IMR-90 (cell line): Measurements from ENCODE around the gene CIB2. TPM values are rescaled to one million over a fixed set of nuclear protein-coding genes. Genes with fewer than 3 reads are reported as not detected.

Experiments
- ATAC-seq: fragments of 200-7000 bp; cut with Tn5 transposase; 2 replicates; pipeline ENCODE4 v1.9.1; 2020; ENCODE audit warnings: low read depth, mild to moderate bottlenecking, moderate library complexity
- BruUV-seq: library from RNA; stranded (reverse); fragments of 400-500 nt; replicated peaks from 2 replicates; lab custom pipeline; 2021; lab: Mats Ljungman, UMichigan
- CTCF ChIA-PET: fragments of 300-600 bp; formaldehyde crosslinking; extraction: SDS; loops from one replicate; lab custom pipeline; 2021; ENCODE audit warnings: antibody characterized with exemption; lab: Yijun Ruan, JAX
- POLR2A ChIA-PET: fragments of 300-600 bp; sonication (Branson Sonifier 250); formaldehyde crosslinking; loops from one replicate; lab custom pipeline; 2022; ENCODE audit warnings: antibody characterized with exemption; ENCODE audit not compliant: unreplicated experiment; lab: Charles Lee
- DNase-seq: peaks from one replicate; pipeline ENCODE4 v3.0.0; 2013
- H2AFZ ChIP-seq: replicated peaks from 2 replicates; pipeline ENCODE3; 2013; ENCODE audit warnings: low read length, mild to moderate bottlenecking; ENCODE audit not compliant: poor library complexity
- H2AK5ac ChIP-seq: 2 replicates; pipeline ENCODE4 v1.6.1; 2013; ENCODE audit warnings: low read depth, low read length, inconsistent platforms
- H2AK9ac ChIP-seq: replicated peaks from 2 replicates; pipeline ENCODE3; 2013; ENCODE audit warnings: mild to moderate bottlenecking, low read depth, low read length, moderate library complexity; ENCODE audit not compliant: poor library complexity
- H2BK120ac ChIP-seq: 2 replicates; pipeline ENCODE4 v1.6.1; 2013; ENCODE audit warnings: low read depth, low read length, inconsistent platforms
- H2BK15ac ChIP-seq: 3 replicates; pipeline ENCODE4 v1.6.1; 2013; ENCODE audit warnings: low read depth, low read length, inconsistent platforms
- H2BK20ac ChIP-seq: 2 replicates; pipeline ENCODE4 v1.6.1; 2013; ENCODE audit warnings: low read depth, mild to moderate bottlenecking, inconsistent platforms, low read length, moderate library complexity
- H2BK5ac ChIP-seq: 2 replicates; pipeline ENCODE4 v1.6.1; 2013; ENCODE audit warnings: mild to moderate bottlenecking, low read depth, low read length, inconsistent platforms; ENCODE audit not compliant: poor library complexity, severe bottlenecking
- H3K14ac ChIP-seq: replicated peaks from 2 replicates; pipeline ENCODE4 v1.6.1; 2013; ENCODE audit warnings: low read depth, low read length, inconsistent platforms
- H3K18ac ChIP-seq: 2 replicates; pipeline ENCODE4 v1.6.1; 2013; ENCODE audit warnings: low read depth, low read length, control low read depth
- H3K23ac ChIP-seq: 2 replicates; pipeline ENCODE4 v1.6.1; 2013; ENCODE audit warnings: low read depth, low read length, inconsistent platforms
- H3K27ac ChIP-seq: 2 replicates; pipeline ENCODE4 v1.5.1; 2013; ENCODE audit warnings: mild to moderate bottlenecking, control low read depth, low read length; ENCODE audit not compliant: insufficient read depth
- H3K27me3 ChIP-seq: 2 replicates; pipeline ENCODE4 v1.6.1; 2013; ENCODE audit warnings: low read length; ENCODE audit not compliant: control insufficient read depth, insufficient read depth
- H3K36me3 ChIP-seq: 2 replicates; pipeline ENCODE4 v1.6.1; 2013; ENCODE audit warnings: low read length, mixed read lengths; ENCODE audit not compliant: control insufficient read depth, insufficient read depth
- H3K4ac ChIP-seq: 2 replicates; pipeline ENCODE4 v1.6.1; 2013; ENCODE audit warnings: low read depth, low read length, inconsistent platforms
- H3K4me1 ChIP-seq: 2 replicates; pipeline ENCODE4 v1.6.1; 2013; ENCODE audit warnings: low read length, mixed read lengths; ENCODE audit not compliant: control insufficient read depth, insufficient read depth
- H3K4me2 ChIP-seq: 2 replicates; pipeline ENCODE4 v1.6.1; 2013; ENCODE audit warnings: low read depth, mild to moderate bottlenecking, control low read depth, low read length, moderate library complexity
- H3K4me3 ChIP-seq: 2 replicates; pipeline ENCODE4 v1.5.1; 2013; ENCODE audit warnings: low read depth, mild to moderate bottlenecking, control low read depth, low read length, moderate library complexity; ENCODE audit not compliant: insufficient read depth
- H3K56ac ChIP-seq: 2 replicates; pipeline ENCODE4 v1.6.1; 2013; ENCODE audit warnings: low read length, inconsistent platforms; ENCODE audit not compliant: insufficient read depth; ENCODE audit errors: extremely low read depth
- H3K79me1 ChIP-seq, 2 experiments: 2 replicates each; pipeline ENCODE4 v1.6.1; 2013; ENCODE audit warnings: low read length in 2 of 2, inconsistent platforms in 1 of 2, low read depth in 1 of 2
- H3K9ac ChIP-seq: 2 replicates; pipeline ENCODE4 v1.6.1; 2013; ENCODE audit warnings: low read depth, low read length, control low read depth
- H3K9me1 ChIP-seq: 2 replicates; pipeline ENCODE4 v1.6.1; 2013; ENCODE audit warnings: low read length, inconsistent platforms; ENCODE audit not compliant: insufficient read depth
- H3K9me3 ChIP-seq: 2 replicates; pipeline ENCODE4 v1.6.1; 2013; ENCODE audit warnings: low read length; ENCODE audit not compliant: control insufficient read depth, insufficient read depth
- H4K20me1 ChIP-seq: 2 replicates; pipeline ENCODE4 v1.6.1; 2013; ENCODE audit warnings: low read length, inconsistent platforms; ENCODE audit not compliant: insufficient read depth
- H4K5ac ChIP-seq: 2 replicates; pipeline ENCODE4 v1.6.1; 2013; ENCODE audit warnings: mild to moderate bottlenecking, low read depth, low read length, control low read depth
- H4K8ac ChIP-seq, 2 experiments: 2 replicates each; pipeline ENCODE4 v1.6.1; 2013; ENCODE audit warnings: low read depth in 2 of 2, low read length in 2 of 2, control low read depth in 1 of 2, inconsistent platforms in 1 of 2
- H4K91ac ChIP-seq: 2 replicates; pipeline ENCODE4 v1.6.1; 2013; ENCODE audit warnings: low read depth, low read length, inconsistent platforms; ENCODE audit not compliant: insufficient read depth
- BHLHE40 ChIP-seq: fragments of 150-350 bp; IDR thresholded peaks from 2 replicates; pipeline ENCODE4 v1.6.1; 2016; ENCODE audit warnings: mild to moderate bottlenecking, low read depth, low read length
- CEBPB ChIP-seq: IDR thresholded peaks from 2 replicates; pipeline ENCODE4 v1.6.1; 2012; ENCODE audit warnings: low read depth, low read length, improper control_type of control experiment
- CHD1 ChIP-seq: IDR thresholded peaks from 2 replicates; pipeline ENCODE4 v1.6.1; 2012; ENCODE audit warnings: low read depth, low read length, improper control_type of control experiment
- FOS ChIP-seq: fragments of 150-350 bp; IDR thresholded peaks from 2 replicates; pipeline ENCODE4 v1.6.1; 2016; ENCODE audit warnings: low read depth, low read length
- MAFK ChIP-seq: IDR thresholded peaks from 2 replicates; pipeline ENCODE4 v1.6.1; 2012; ENCODE audit warnings: low read depth, low read length, improper control_type of control experiment
- MAZ ChIP-seq: IDR thresholded peaks from 2 replicates; pipeline ENCODE4 v1.6.1; 2012; ENCODE audit warnings: low read depth, mild to moderate bottlenecking, low read length, improper control_type of control experiment, moderate library complexity, borderline replicate concordance
- MXI1 ChIP-seq: IDR thresholded peaks from 2 replicates; pipeline ENCODE4 v1.6.1; 2012; ENCODE audit warnings: low read depth, mild to moderate bottlenecking, low read length, moderate library complexity, borderline replicate concordance
- NFE2L2 ChIP-seq: fragments of 150-350 bp; IDR thresholded peaks from 2 replicates; pipeline ENCODE4 v1.6.1; 2016; ENCODE audit warnings: low read depth, mild to moderate bottlenecking, low read length
- POLR2A ChIP-seq: IDR thresholded peaks from 2 replicates; pipeline ENCODE4 v1.6.1; 2012; ENCODE audit warnings: mild to moderate bottlenecking, low read depth, low read length
- RAD21 ChIP-seq: IDR thresholded peaks from 2 replicates; pipeline ENCODE4 v1.6.1; 2012; ENCODE audit warnings: low read length, improper control_type of control experiment
- RCOR1 ChIP-seq: IDR thresholded peaks from 2 replicates; pipeline ENCODE4 v1.6.1; 2012; ENCODE audit warnings: mild to moderate bottlenecking, low read length, improper control_type of control experiment; ENCODE audit not compliant: insufficient replicate concordance
- RFX5 ChIP-seq: IDR thresholded peaks from 2 replicates; pipeline ENCODE4 v1.8.0; 2012; ENCODE audit warnings: low read depth, mild to moderate bottlenecking, low read length, moderate library complexity
- SMC3 ChIP-seq: fragments of 150-350 bp; IDR thresholded peaks from 2 replicates; pipeline ENCODE4 v1.6.1; 2016; ENCODE audit warnings: low read depth, mild to moderate bottlenecking, antibody characterized with exemption, low read length, moderate library complexity
- WGBS, 2 experiments: methylation state at CpG; one replicate each; pipeline versions ENCODE4 v1.1.5 to v1.1.7; 2013; ENCODE audit warnings: missing lambda C conversion rate in 2 of 2; ENCODE audit not compliant: insufficient read length in 1 of 2; ENCODE audit errors: extremely low coverage in 2 of 2; 5-methylcytosine and 5-hydroxymethylcytosine counted together
- dilution Hi-C: fragments of 300-500 bp; cut with HindIII; formaldehyde crosslinking; loops from one replicate; pipeline ENCODE4 v1.14.3; 2018; ENCODE audit warnings: low sequenced_read_pairs; ENCODE audit not compliant: unreplicated experiment
- in situ Hi-C: fragments of 300-500 bp; cut with MboI; formaldehyde crosslinking; loops from 3 replicates; pipeline ENCODE4 v1.14.3; 2019; ENCODE audit warnings: low sequenced_read_pairs, inconsistent platforms, mixed read lengths
- intact Hi-C: fragments of 100-400 bp; cut with micrococcal nuclease; formaldehyde crosslinking; loops from 2 replicates; pipeline ENCODE4 v1.10.0; 2022
- polyA plus RNA-seq, 3 experiments: library from polyadenylated mRNA; depleted of rRNA; stranded (reverse); fragments of >200 nt; gene quantifications; 2 replicates each; pipeline ENCODE4 v1.2.3, GENCODE V29; 2012; ENCODE audit warnings: low replicate concordance in 1 of 3
- total RNA-seq: library from RNA; depleted of rRNA; stranded (reverse); fragments of >200 nt; gene quantifications from 2 replicates; pipeline ENCODE4 v1.2.3, GENCODE V29; 2012
- TF ChIP-seq, protein P1 (sequence below): fragments of 150-350 bp; IDR thresholded peaks from 2 replicates; pipeline ENCODE4 v1.6.1; 2017; ENCODE audit warnings: mild to moderate bottlenecking, antibody characterized with exemption, low read length, low read depth
- TF ChIP-seq, protein P2 (sequence below): conservative IDR thresholded peaks from 2 replicates; pipeline ENCODE4 v1.5.1; 2012; ENCODE audit warnings: mild to moderate bottlenecking, low read depth, low read length, improper control_type of control experiment
- TF ChIP-seq, protein P3 (sequence below): fragments of 150-350 bp; IDR thresholded peaks from 2 replicates; pipeline ENCODE4 v1.6.1; 2016; ENCODE audit warnings: low read depth, mild to moderate bottlenecking, low read length, moderate library complexity, borderline replicate concordance

Gene CIB2
- total and polyA plus RNA-seq, 2 of the 4 experiments (the other 2 are of a cell fraction): 2.2 to 2.4 TPM

DNA sequence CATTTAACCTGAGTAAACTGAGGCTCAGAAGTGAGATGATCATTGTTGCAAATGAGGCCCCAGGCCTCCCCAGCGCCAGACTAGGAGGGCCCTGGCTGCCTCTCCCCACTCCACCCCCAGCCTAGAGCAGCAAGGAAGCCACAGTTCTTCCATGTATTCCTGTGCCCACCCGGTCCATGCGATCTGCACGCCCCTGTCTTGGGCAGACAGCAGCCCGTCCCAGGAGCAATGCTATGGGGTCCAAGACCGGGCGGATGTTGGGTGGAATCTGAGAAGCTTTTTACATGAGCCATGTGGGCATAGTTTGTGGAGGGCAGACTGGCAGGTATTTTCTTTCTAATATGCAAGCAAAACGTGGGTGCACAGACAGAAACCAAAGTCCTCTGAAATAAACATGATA lies 23.8 kb downstream of the CIB2 start:
- POLR2A ChIA-PET: no interaction called here
- intact Hi-C loops: no loop called here
- ATAC-seq: no peak

More for the DNA sequence above, 23.8 kb downstream of the CIB2 start:
- Histone ChIP-seq H3K18ac (no peak overlapping the region), H3K4me3 (no peak overlapping the region), H3K36me3 (no peaks in the 10 kb centered on the region), H2AK9ac (no peak overlapping the region), H3K79me1 (no peaks in the 10 kb centered on the region), H3K27ac (no peak overlapping the region), H3K14ac (no peak overlapping the region), H3K23ac (no peak overlapping the region), H3K4ac (no peak overlapping the region), H2BK5ac (no peak overlapping the region), H3K9ac (no peak overlapping the region), H4K91ac (no peak overlapping the region), H4K8ac (no peak overlapping the region), H3K27me3 (peaks cover 7% of the 10 kb centered on the region), H2AK5ac (0 out of 2 replicates have a peak overlapping the region, but pooled peaks have one; percentile 9), H3K4me1 (peaks cover 2% of the 10 kb centered on the region; the same call in 1 of the 2 replicates), H2BK120ac (no peak overlapping the region), H4K5ac (no peak overlapping the region), H3K9me3 (no peaks in the 10 kb centered on the region), H2BK20ac (no peak overlapping the region; the same call in 1 of the 2 replicates), H2AFZ (no peak overlapping the region), H2BK15ac (no peak overlapping the region), H4K20me1 (peaks cover 8% of the 10 kb centered on the region; the same call in 1 of the 2 replicates), H3K4me2 (no peak overlapping the region), H3K56ac (no peak overlapping the region), H3K9me1 (no peaks in the 10 kb centered on the region)
- TF ChIP-seq, protein P1, sequence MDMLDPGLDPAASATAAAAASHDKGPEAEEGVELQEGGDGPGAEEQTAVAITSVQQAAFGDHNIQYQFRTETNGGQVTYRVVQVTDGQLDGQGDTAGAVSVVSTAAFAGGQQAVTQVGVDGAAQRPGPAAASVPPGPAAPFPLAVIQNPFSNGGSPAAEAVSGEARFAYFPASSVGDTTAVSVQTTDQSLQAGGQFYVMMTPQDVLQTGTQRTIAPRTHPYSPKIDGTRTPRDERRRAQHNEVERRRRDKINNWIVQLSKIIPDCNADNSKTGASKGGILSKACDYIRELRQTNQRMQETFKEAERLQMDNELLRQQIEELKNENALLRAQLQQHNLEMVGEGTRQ: no peak
- TF ChIP-seq CEBPB (no peak), POLR2A (no peak), BHLHE40 (no peak), SMC3 (no peak), MXI1 (no peak), NFE2L2 (no peak), MAFK (no peak), FOS (no peak), RAD21 (no peak), CHD1 (no peak), RCOR1 (no peak), RFX5 (no peak), MAZ (no peak)
- TF ChIP-seq, protein P2, sequence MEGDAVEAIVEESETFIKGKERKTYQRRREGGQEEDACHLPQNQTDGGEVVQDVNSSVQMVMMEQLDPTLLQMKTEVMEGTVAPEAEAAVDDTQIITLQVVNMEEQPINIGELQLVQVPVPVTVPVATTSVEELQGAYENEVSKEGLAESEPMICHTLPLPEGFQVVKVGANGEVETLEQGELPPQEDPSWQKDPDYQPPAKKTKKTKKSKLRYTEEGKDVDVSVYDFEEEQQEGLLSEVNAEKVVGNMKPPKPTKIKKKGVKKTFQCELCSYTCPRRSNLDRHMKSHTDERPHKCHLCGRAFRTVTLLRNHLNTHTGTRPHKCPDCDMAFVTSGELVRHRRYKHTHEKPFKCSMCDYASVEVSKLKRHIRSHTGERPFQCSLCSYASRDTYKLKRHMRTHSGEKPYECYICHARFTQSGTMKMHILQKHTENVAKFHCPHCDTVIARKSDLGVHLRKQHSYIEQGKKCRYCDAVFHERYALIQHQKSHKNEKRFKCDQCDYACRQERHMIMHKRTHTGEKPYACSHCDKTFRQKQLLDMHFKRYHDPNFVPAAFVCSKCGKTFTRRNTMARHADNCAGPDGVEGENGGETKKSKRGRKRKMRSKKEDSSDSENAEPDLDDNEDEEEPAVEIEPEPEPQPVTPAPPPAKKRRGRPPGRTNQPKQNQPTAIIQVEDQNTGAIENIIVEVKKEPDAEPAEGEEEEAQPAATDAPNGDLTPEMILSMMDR: no peak
- TF ChIP-seq, protein P3, sequence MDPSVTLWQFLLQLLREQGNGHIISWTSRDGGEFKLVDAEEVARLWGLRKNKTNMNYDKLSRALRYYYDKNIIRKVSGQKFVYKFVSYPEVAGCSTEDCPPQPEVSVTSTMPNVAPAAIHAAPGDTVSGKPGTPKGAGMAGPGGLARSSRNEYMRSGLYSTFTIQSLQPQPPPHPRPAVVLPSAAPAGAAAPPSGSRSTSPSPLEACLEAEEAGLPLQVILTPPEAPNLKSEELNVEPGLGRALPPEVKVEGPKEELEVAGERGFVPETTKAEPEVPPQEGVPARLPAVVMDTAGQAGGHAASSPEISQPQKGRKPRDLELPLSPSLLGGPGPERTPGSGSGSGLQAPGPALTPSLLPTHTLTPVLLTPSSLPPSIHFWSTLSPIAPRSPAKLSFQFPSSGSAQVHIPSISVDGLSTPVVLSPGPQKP: no peak
- in situ Hi-C loops (loop anchor here (5.0 kb wide), 1 partner anchor 140 kb away; no protein-coding TSS in a partner anchor), dilution Hi-C loops (no loop called here)
- CTCF ChIA-PET: interaction anchor here (1.2 to 2.3 kb wide), 5 partner anchors 25 to 148 kb away, joined by 5 to 27 read pairs (median 8); no protein-coding TSS in a partner anchor
- no peak for DNase-seq
- WGBS, 2 experiments: 96% methylated on average over 6 of the region's 8 CpGs; no CpG with 5 or more reads in 1 of the 2 experiments
- BruUV-seq: no TSS peak
